GM20431 (cell line): Measurements from ENCODE around the gene KCNB1.
"Not testable (repeated sequence)": the region's sequence is repeated elsewhere in the genome, so short reads cannot be mapped to it uniquely, and the experiment has no call there.

Experiments
- in situ Hi-C: fragments of 300-500 bp; cut with MseI, MboI; formaldehyde crosslinking; loops from one replicate; pipeline ENCODE4 v1.15.0; 2020; ENCODE audit warnings: low sequenced_read_pairs; ENCODE audit not compliant: unreplicated experiment

KCNB1 gene

DNA sequence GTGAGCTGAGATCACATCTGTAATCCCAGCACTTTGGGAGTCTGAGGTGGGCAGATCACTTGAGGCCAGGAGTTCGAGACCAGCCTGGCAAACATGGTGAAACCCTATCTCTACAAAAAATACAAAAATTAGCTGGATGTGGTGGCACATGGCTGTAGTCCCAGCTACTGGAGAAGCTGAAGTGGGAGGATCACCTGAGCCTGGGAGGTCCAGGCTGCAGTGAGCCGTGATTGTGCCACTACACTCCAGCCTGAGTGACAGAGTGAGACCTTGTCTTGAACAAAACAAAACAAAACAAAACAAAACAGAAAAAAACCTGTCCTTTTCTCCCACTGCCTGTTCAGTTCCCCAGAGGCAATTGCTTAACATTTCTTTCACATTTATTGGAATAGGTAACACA, 168.4 kb downstream of the KCNB1 start:
- in situ Hi-C loops: not testable (repeated sequence)
